GM12864 (cell line): ENCODE results near the gene EPHX1.
"Not testable (repeated sequence)": the region's sequence is repeated elsewhere in the genome, so short reads cannot be mapped to it uniquely, and the experiment has no call there.

Source experiments
- DNase-seq: peaks from one replicate; pipeline ENCODE4 v3.0.0-alpha.2; 2011; ENCODE audit warnings: low read depth
- H3K4me3 ChIP-seq: 2 replicates; pipeline ENCODE4 v1.5.1; 2011; ENCODE audit warnings: mild to moderate bottlenecking, low read depth, low read length, control low read depth
- TF ChIP-seq, protein P1 (sequence below): IDR thresholded peaks from 2 replicates; pipeline ENCODE4 v1.5.1; 2011; ENCODE audit warnings: low read depth, mild to moderate bottlenecking, moderate library complexity, low read length, control low read depth, inconsistent platforms; ENCODE audit errors: missing control alignments

The EPHX1 gene

DNA sequence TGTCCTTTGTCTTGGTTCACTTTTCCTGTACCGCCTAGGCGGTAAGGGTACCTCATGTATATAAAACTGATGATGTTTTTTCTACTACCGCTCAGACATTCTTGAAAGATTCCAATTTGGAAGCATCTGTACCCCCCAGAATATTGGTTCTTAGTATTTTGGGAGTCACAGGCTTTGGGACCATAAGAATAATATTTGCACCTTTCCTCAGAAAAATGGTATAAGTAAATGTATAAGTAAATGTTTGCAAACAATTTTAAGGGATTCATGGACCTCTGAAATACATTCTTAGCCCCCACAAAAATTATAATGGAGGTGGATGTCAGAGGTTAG lies 31.6 kb upstream of the EPHX1 start:
- DNase-seq: no peak
- H3K4me3 ChIP-seq: peak overlapping the region; percentile 78
- TF ChIP-seq, protein P1, sequence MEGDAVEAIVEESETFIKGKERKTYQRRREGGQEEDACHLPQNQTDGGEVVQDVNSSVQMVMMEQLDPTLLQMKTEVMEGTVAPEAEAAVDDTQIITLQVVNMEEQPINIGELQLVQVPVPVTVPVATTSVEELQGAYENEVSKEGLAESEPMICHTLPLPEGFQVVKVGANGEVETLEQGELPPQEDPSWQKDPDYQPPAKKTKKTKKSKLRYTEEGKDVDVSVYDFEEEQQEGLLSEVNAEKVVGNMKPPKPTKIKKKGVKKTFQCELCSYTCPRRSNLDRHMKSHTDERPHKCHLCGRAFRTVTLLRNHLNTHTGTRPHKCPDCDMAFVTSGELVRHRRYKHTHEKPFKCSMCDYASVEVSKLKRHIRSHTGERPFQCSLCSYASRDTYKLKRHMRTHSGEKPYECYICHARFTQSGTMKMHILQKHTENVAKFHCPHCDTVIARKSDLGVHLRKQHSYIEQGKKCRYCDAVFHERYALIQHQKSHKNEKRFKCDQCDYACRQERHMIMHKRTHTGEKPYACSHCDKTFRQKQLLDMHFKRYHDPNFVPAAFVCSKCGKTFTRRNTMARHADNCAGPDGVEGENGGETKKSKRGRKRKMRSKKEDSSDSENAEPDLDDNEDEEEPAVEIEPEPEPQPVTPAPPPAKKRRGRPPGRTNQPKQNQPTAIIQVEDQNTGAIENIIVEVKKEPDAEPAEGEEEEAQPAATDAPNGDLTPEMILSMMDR: no peak

- peak overlapping the region; percentile 78 for H3K4me3 ChIP-seq
- DNase-seq: not testable (repeated sequence)
Observed at GRCh38 chr1:225779165-225779564, 30.8 kb upstream of the EPHX1 start.

DNA sequence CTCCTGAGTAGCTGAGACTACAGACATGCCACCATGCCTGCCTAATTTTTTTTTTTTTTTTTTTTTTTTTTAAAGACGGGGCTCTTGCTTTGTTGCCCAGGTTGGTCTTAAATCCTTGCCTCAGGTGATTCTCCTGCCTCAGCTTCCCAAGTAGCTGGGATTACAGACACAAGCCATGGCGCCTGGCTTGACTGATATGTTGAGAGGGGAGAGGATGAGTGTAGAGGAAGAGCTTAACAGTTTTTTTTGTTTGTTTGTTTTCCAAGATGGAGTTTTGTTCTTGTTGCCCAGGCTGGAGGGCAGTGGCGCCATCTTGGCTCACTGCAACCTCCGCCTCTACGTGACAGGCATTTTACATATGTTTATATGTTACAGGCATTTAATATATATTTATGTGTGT lies 29.8 kb upstream of the EPHX1 start:
- TF ChIP-seq, protein P1: no peak
- no peak for DNase-seq
- no peak overlapping the region for H3K4me3 ChIP-seq

DNA sequence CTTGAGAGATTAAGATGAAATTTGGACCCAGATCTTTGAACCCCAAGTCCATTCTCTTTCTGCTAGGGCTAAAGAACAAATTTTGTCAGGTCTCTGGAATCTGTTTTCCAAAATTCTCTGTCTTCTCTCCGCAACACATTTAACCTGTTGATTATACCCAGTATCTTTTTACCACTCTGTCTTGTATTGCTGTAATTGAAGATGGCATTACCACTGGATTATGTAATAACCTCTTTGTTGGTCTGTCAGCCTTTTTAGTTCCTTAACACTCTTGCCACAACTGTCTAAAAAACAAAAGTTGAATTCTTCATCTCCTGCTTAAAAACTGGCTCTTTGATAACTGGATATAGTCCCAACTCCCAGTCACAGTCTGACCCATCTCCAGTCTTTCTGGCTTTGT lies 29.3 kb upstream of the EPHX1 start:
- TF ChIP-seq, protein P1: no peak
- DNase-seq: no peak
- H3K4me3 ChIP-seq: no peak overlapping the region

- not testable (repeated sequence) for DNase-seq, H3K4me3 ChIP-seq
Observed at GRCh38 chr1:225789142-225789541, 20.8 kb upstream of the EPHX1 start.

DNA sequence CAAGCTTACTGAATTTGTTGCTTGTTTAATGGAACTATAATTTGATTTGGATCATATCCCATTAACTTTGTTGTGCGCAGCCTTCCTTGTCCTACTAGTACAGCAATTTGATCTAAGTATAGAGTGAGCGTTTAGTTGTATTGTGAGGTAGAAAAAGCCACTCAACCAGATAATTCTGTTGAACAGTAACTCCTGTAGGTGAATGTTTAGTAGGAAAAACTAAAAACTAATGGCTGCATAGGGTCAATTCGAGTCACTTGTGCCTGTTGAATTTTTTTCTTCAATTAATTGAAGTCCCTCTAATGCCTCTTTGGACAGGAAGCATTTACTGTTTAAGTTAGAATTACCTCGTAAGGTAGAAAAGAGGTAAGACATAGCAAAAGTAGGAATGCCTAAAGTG lies 15.0 kb upstream of the EPHX1 start:
- TF ChIP-seq, protein P1: no peak
- no peak for DNase-seq
- H3K4me3 ChIP-seq: no peak overlapping the region

DNA sequence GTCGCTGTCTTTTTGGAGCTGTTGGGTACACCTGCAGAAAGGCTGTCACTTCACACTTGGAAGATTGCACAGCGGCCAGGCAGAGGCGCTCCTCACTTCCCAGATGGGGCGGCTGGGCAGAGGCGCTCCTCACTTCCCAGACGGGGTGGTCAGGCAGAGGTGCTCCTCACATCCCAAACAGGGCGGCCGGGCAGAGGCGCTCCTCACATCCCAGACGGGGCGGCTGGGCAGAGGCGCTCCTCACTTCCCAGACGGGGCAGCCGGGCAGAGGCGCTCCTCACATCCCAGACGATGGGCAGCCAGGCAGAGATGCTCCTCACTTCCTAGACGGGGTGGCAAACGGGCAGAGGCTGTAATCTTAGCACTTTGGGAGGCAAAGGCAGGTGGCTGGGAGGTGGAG lies 13.8 kb upstream of the EPHX1 start:
- H3K4me3 ChIP-seq: not testable (repeated sequence)

DNA sequence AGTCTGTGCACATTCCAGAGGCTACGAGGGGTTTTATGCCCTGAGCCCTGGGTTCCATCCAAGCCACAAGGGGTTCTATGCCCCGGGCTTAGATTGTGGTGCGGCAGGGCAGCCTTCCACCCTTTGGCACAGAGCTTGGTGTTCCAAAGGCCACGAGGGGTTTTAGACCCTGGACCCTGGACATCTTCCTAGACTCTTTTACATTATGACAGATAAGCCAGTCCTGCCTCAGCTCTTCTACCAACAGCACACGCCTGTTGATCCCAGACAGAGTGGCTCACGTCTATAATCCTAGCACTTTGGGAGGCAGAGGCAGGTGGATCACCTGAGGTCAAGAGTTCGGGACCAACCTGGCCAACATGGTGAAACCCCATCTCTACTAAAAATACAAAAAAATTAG lies 8.8 kb upstream of the EPHX1 start:
- not testable (repeated sequence) for DNase-seq, H3K4me3 ChIP-seq

More for the DNA sequence above, 13.8 kb upstream of the EPHX1 start:
- not testable (repeated sequence) for DNase-seq

DNA sequence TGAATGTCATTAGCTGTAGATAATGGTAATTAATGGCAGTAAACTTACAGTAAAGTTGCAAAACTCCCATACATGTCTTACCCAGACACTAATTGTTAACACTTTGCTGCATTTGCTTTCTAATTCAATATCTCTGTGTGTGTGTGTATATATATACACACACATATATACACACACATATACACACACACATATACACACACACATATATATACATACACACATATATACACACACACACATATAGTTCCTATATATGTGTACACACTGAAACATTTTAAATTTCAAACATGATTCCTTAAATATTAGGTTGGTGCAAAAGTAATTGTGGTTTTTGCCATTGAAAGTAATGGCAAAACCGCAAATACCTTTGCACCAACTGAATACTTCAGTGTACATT lies 3.7 kb upstream of the EPHX1 start:
- DNase-seq: no peak
- TF ChIP-seq, protein P1: no peak
- no peak overlapping the region for H3K4me3 ChIP-seq

- DNase-seq, H3K4me3 ChIP-seq: not testable (repeated sequence)
Observed at GRCh38 chr1:225806736-225807135, 3.2 kb upstream of the EPHX1 start.
